Keratinocyte (primary cell): ENCODE data around the gene RPS18. TPM values are rescaled to one million over a fixed set of nuclear protein-coding genes. Genes with fewer than 3 reads are reported as not detected.

Source experiments
- DNase-seq: peaks from one replicate; pipeline ENCODE4 v3.0.0-alpha.2; 2011; ENCODE audit warnings: low read depth, missing footprints, low spot score
- FAIRE-seq: peaks from 2 replicates; lab custom pipeline; 2011; peaks lifted over from hg19 to GRCh38; lab: Jason Lieb, UNC
- H2AFZ ChIP-seq: 2 replicates; pipeline ENCODE4 v1.6.0; 2012; ENCODE audit warnings: low read length, control low read depth, inconsistent platforms; ENCODE audit not compliant: control insufficient read depth
- H3K27ac ChIP-seq: 2 replicates; pipeline ENCODE4 v1.5.1; 2011; ENCODE audit warnings: low read length; ENCODE audit not compliant: control insufficient read depth, insufficient read depth
- H3K27me3 ChIP-seq: 3 replicates; pipeline ENCODE4 v1.6.0; 2011; ENCODE audit warnings: low read length; ENCODE audit not compliant: control insufficient read depth, insufficient read depth; ENCODE audit errors: extremely low read depth
- H3K36me3 ChIP-seq, 2 experiments: 2 replicates in 1 of 2; 3 replicates in 1 of 2; pipeline ENCODE4 v1.5.1; 2011; ENCODE audit warnings: low read length in 2 of 2, mild to moderate bottlenecking in 1 of 2; ENCODE audit not compliant: control insufficient read depth in 2 of 2, insufficient read depth in 2 of 2; ENCODE audit errors: extremely low read depth in 1 of 2
- H3K4me1 ChIP-seq: 3 replicates; pipeline ENCODE4 v1.5.1; 2011; ENCODE audit warnings: low read length; ENCODE audit not compliant: control insufficient read depth, insufficient read depth; ENCODE audit errors: extremely low read depth
- H3K4me2 ChIP-seq: 3 replicates; pipeline ENCODE4 v1.6.0; 2011; ENCODE audit warnings: low read depth, low read length; ENCODE audit not compliant: control insufficient read depth, insufficient read depth; ENCODE audit errors: extremely low read depth
- H3K4me3 ChIP-seq, 3 experiments: fragments of 200-600 bp in 1 of 3; sonication (generic) in 1 of 3; 2 replicates in 2 of 3; 3 replicates in 1 of 3; pipeline ENCODE4 v1.5.1; 2011 to 2016; ENCODE audit warnings: low read length in 3 of 3, mild to moderate bottlenecking in 3 of 3, control low read depth in 2 of 3, inconsistent platforms in 1 of 3, low read depth in 1 of 3, mixed read lengths in 1 of 3, mixed run types in 1 of 3, moderate library complexity in 1 of 3; ENCODE audit not compliant: control insufficient read depth in 2 of 3, insufficient read depth in 2 of 3; ENCODE audit errors: extremely low read depth in 1 of 3
- H3K79me2 ChIP-seq: 2 replicates; pipeline ENCODE4 v1.6.0; 2012; ENCODE audit warnings: low read length; ENCODE audit not compliant: control insufficient read depth, insufficient read depth
- H3K9ac ChIP-seq: 3 replicates; pipeline ENCODE4 v1.6.0; 2011; ENCODE audit warnings: low read length; ENCODE audit not compliant: control insufficient read depth, insufficient read depth; ENCODE audit errors: extremely low read depth
- H3K9me1 ChIP-seq: 3 replicates; pipeline ENCODE4 v1.6.0; 2011; ENCODE audit warnings: low read length; ENCODE audit not compliant: control insufficient read depth, insufficient read depth; ENCODE audit errors: extremely low read depth
- H3K9me3 ChIP-seq: 2 replicates; pipeline ENCODE4 v1.5.1; 2012; ENCODE audit warnings: low read depth, low read length; ENCODE audit not compliant: control insufficient read depth
- H4K20me1 ChIP-seq: 3 replicates; pipeline ENCODE4 v1.6.0; 2011; ENCODE audit warnings: low read length; ENCODE audit not compliant: control insufficient read depth, insufficient read depth; ENCODE audit errors: extremely low read depth
- EZH2 ChIP-seq: IDR thresholded peaks from one replicate; pipeline ENCODE4 v1.6.1; 2012; ENCODE audit warnings: inconsistent platforms, mild to moderate bottlenecking, low read length, moderate library complexity
- dilution Hi-C: fragments of 300-500 bp; cut with MboI; formaldehyde crosslinking; loops from one replicate; pipeline ENCODE4 v1.7.0; 2020; ENCODE audit warnings: low sequenced_read_pairs; ENCODE audit not compliant: extremely low pct_ligation_motif_present
- polyA plus RNA-seq, 5 experiments: library from polyadenylated mRNA; depleted of rRNA in 3 of 5; stranded (reverse) in 3 of 5; stranded (forward) in 1 of 5; unstranded in 1 of 5; fragments of >200 nt; gene quantifications; 1 replicate in 1 of 5; 2 replicates in 3 of 5; 3 replicates in 1 of 5; pipeline versions ENCODE4 v1.2.1 to v1.2.3, GENCODE V29; 2011 to 2012; ENCODE audit warnings: missing spikeins in 2 of 5, low read depth in 1 of 5, low replicate concordance in 1 of 5
- TF ChIP-seq, protein P1 (sequence below), 3 experiments: IDR thresholded peaks in 1 of 3; conservative IDR thresholded peaks in 1 of 3; optimal IDR thresholded peaks in 1 of 3; 2 replicates in 2 of 3; 3 replicates in 1 of 3; pipeline versions ENCODE3 to v1.5.1; 2011; ENCODE audit warnings: low read length in 3 of 3, mild to moderate bottlenecking in 3 of 3, moderate library complexity in 2 of 3, control low read depth in 1 of 3, inconsistent platforms in 1 of 3; ENCODE audit not compliant: insufficient read depth in 2 of 3; ENCODE audit errors: extremely low read depth in 1 of 3

The RPS18 gene
- polyA plus RNA-seq, 1 donor (not counting 4 experiments of a cell fraction or from before 2014, with no cell fraction given) = 6,374 TPM

DNA sequence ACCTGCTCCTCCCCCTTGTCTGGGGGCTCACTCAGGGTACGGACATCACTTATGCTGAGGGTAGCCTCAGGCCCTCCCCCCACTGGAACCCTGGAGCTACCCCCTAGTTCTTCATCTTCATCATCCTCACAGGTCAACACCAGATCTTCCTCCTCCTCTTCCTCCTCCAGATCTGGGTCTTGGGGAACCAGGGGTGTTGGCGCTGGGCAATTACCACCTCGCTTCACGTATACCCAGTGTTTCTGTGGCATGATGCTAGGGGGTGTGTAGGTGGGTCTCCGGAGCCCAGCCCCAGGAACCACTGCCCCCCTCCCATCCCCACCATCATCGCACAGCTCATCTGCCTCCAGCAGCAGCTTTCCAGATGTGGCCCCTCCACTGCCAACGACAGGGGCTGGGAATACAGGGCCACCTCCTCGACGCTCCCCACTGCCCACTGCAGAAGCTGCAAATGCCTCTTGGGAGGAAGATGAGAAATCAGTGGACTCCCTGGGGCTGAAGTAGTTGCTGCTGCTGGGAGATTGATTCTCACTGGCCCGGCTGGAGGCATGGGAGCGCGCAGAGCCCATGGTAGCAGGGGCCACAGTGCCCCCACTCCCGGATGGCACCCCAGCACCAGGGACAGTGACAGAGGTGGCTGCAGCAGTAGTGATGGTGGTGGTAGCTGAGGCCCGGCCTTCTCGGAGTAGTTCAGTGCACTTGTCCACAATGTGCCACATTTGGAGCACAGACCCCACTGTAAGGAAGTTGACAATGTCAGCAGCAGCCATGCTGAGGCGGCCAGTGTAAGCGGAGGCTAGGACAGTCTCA, 44.1 kb downstream of the RPS18 start:
- H3K36me3 ChIP-seq = peaks cover 22 to 28% of the 10 kb centered on the region in 2 experiments
- FAIRE-seq (no peak), DNase-seq (no peak)
- no peak overlapping the region for H2AFZ ChIP-seq
- peaks cover 50% of the 10 kb centered on the region for H3K79me2 ChIP-seq
- H3K4me2 ChIP-seq = no peak overlapping the region
- TF ChIP-seq EZH2 = no peak
- TF ChIP-seq, protein P1, sequence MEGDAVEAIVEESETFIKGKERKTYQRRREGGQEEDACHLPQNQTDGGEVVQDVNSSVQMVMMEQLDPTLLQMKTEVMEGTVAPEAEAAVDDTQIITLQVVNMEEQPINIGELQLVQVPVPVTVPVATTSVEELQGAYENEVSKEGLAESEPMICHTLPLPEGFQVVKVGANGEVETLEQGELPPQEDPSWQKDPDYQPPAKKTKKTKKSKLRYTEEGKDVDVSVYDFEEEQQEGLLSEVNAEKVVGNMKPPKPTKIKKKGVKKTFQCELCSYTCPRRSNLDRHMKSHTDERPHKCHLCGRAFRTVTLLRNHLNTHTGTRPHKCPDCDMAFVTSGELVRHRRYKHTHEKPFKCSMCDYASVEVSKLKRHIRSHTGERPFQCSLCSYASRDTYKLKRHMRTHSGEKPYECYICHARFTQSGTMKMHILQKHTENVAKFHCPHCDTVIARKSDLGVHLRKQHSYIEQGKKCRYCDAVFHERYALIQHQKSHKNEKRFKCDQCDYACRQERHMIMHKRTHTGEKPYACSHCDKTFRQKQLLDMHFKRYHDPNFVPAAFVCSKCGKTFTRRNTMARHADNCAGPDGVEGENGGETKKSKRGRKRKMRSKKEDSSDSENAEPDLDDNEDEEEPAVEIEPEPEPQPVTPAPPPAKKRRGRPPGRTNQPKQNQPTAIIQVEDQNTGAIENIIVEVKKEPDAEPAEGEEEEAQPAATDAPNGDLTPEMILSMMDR (optimal IDR thresholded peaks at IDR 0.05 in 1 of 3, IDR thresholded peaks at IDR 0.05 in 1 of 3, conservative IDR thresholded peaks at IDR 0.05 in 1 of 3; ENCODE audit: extremely low read depth in 1 of 3, insufficient read depth in 2 of 3, low read length in 3 of 3) = no peak
- no peaks in the 10 kb centered on the region for H3K9me1 ChIP-seq
- H3K9me3 ChIP-seq = no peaks in the 10 kb centered on the region
- H4K20me1 ChIP-seq = no peaks in the 10 kb centered on the region
- H3K9ac ChIP-seq = no peak overlapping the region
- no peak overlapping the region for H3K4me3 ChIP-seq
- peaks cover 39% of the 10 kb centered on the region for H3K4me1 ChIP-seq
- H3K27ac ChIP-seq = no peak overlapping the region
- dilution Hi-C loops = no loop called here
- H3K27me3 ChIP-seq = no peaks in the 10 kb centered on the region

DNA sequence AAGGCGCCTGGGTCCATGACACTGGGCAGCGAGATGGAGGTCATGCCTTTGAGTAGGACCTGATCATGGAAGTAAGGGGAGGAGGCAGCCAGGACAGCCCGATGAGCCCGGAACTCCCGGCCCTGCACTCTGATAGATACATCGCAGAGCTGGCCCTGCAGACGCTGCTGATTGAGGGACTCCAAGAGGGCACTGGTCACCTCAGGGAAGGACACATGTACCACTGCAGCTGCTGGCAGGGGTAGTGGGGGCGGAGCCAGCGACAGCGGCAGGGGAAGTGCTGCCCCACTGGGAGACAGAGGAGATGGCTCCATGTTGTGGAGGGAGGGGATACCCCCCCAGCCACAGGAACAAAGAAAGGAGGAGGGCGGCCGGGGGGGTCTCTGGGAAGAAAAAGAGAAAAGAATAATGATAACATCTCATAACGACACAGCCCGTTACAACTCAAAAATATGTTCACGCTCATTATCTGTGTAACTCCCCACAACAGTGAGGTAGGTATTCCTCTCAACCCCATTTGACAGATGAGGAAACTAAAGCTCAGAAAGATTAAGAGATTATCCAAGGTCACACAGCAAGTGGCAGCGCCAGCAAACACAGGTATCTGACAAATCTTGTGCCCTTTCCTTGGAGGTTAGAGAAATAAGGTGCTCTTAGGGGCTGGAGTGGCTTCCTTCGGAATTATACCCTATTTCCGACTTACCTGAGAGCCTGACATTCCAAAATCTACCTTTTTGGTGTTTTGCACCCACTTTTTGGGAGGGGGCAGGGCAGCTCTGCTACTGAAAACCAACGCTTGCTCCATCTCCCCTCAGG, 44.9 kb downstream of the RPS18 start:
- Histone ChIP-seq H3K27me3 (no peaks in the 10 kb centered on the region), H3K36me3 (peaks cover 22 to 30% of the 10 kb centered on the region in 2 experiments), H3K4me3 (peak overlapping the region; percentile 45 to 54 (median 48)), H3K4me1 (peaks cover 44% of the 10 kb centered on the region), H2AFZ (no peak overlapping the region), H3K9me1 (no peaks in the 10 kb centered on the region), H3K9me3 (no peaks in the 10 kb centered on the region), H3K27ac (no peak overlapping the region), H3K9ac (no peak overlapping the region), H4K20me1 (no peaks in the 10 kb centered on the region), H3K4me2 (peak overlapping the region; percentile 65), H3K79me2 (peaks cover 50% of the 10 kb centered on the region)
- FAIRE-seq (no peak), DNase-seq (no peak)
- dilution Hi-C loops = no loop called here
- TF ChIP-seq, protein P1 (optimal IDR thresholded peaks at IDR 0.05 in 1 of 3, IDR thresholded peaks at IDR 0.05 in 1 of 3, conservative IDR thresholded peaks at IDR 0.05 in 1 of 3; ENCODE audit: extremely low read depth in 1 of 3, insufficient read depth in 2 of 3, low read length in 3 of 3) = no peak
- TF ChIP-seq EZH2 = no peak
